Thoracic aorta (tissue), 2 donors: ENCODE results near the gene BATF3. TPM values are rescaled to one million over a fixed set of nuclear protein-coding genes. Genes with fewer than 3 reads are reported as not detected.

Experiments used
- ATAC-seq: fragments of 150-250 bp; one replicate; pipeline ENCODE4 v1.8.0; 2017; ENCODE audit warnings: low read depth; ENCODE audit not compliant: insufficient number of reproducible peaks, low FRiP score
- DNase-seq: peaks from one replicate; pipeline ENCODE4 v3.0.0-alpha.2; 2020; ENCODE audit warnings: low spot score
- H3K27ac ChIP-seq, 2 donors: fragments of 200-600 bp; sonication (generic); 1 replicate in 1 of 2; 2 replicates in 1 of 2; pipeline ENCODE4 v1.5.1; 2016; ENCODE audit warnings: mild to moderate bottlenecking in 2 of 2, moderate library complexity in 2 of 2
- H3K27me3 ChIP-seq: fragments of 200-600 bp; sonication (generic); replicated peaks from 2 replicates; pipeline ENCODE4 v1.6.0; 2016; ENCODE audit warnings: mild to moderate bottlenecking; ENCODE audit not compliant: insufficient read depth
- H3K36me3 ChIP-seq: fragments of 200-600 bp; sonication (generic); one replicate; pipeline ENCODE4 v1.5.1; 2016
- H3K4me1 ChIP-seq, 2 donors: fragments of 200-600 bp; sonication (generic); 1 replicate in 1 of 2; 2 replicates in 1 of 2; pipeline versions ENCODE4 v1.5.1 to v1.6.0; 2016; ENCODE audit warnings: low read depth in 2 of 2, mild to moderate bottlenecking in 1 of 2; ENCODE audit not compliant: control insufficient read depth in 1 of 2
- H3K4me3 ChIP-seq: fragments of 200-600 bp; sonication (generic); 2 replicates; pipeline ENCODE4 v1.5.1; 2016; ENCODE audit warnings: mild to moderate bottlenecking
- H3K9me3 ChIP-seq: fragments of 200-600 bp; sonication (generic); 2 replicates; pipeline ENCODE4 v1.5.1; 2016
- CTCF ChIP-seq: fragments of 200-600 bp; sonication (generic); IDR thresholded peaks from one replicate; pipeline ENCODE4 v1.5.1; 2019; ENCODE audit warnings: antibody characterized with exemption
- total RNA-seq, 2 donors: library from RNA; depleted of rRNA; stranded (reverse); fragments of >200 nt; gene quantifications; one replicate each; pipeline versions ENCODE4 v1.1.0 to v1.2.3, GENCODE V29; 2016

Gene BATF3
- total RNA-seq, 2 donors from 2014 or later = 2.2 to 26.6 TPM

- ATAC-seq (no peak), DNase-seq (no peak)
- peak overlapping the region; percentile 78 for H3K4me3 ChIP-seq
- no peak for TF ChIP-seq CTCF
- peaks cover 6 to 17% of the 10 kb centered on the region in 2 donors for H3K4me1 ChIP-seq
- no peaks in the 10 kb centered on the region for H3K27me3 ChIP-seq
- no peaks in the 10 kb centered on the region for H3K9me3 ChIP-seq
- no peak overlapping the region for H3K27ac ChIP-seq
- H3K36me3 ChIP-seq = no peaks in the 10 kb centered on the region
These were observed 1.1 kb downstream of the BATF3 start for GRCh38 chr1:212698467-212699103.

GRCh38 chr1:212696721-212697331 is 2.8 kb downstream of the BATF3 start:
- Histone ChIP-seq H3K4me3 (no peak overlapping the region), H3K27me3 (no peaks in the 10 kb centered on the region), H3K4me1 (peaks cover 6 to 17% of the 10 kb centered on the region in 2 donors), H3K36me3 (no peaks in the 10 kb centered on the region), H3K9me3 (no peaks in the 10 kb centered on the region), H3K27ac (no peak overlapping the region)
- no peak for ATAC-seq
- DNase-seq = no peak
- no peak for TF ChIP-seq CTCF

- Histone ChIP-seq H3K36me3 (no peaks in the 10 kb centered on the region), H3K4me3 (no peak overlapping the region), H3K9me3 (no peaks in the 10 kb centered on the region), H3K27me3 (no peaks in the 10 kb centered on the region), H3K4me1 (no peaks in the 10 kb centered on the region), H3K27ac (no peak overlapping the region)
- ATAC-seq = no peak
- TF ChIP-seq CTCF = no peak
- DNase-seq = no peak
These were observed 6.6 kb downstream of the BATF3 start for GRCh38 chr1:212692774-212693644.

- no peaks in the 10 kb centered on the region for H3K4me1 ChIP-seq
- H3K27me3 ChIP-seq = no peaks in the 10 kb centered on the region
- H3K4me3 ChIP-seq = no peak overlapping the region
- no peaks in the 10 kb centered on the region for H3K36me3 ChIP-seq
- no peaks in the 10 kb centered on the region for H3K9me3 ChIP-seq
- no peak for ATAC-seq
- no peak for TF ChIP-seq CTCF
- no peak for DNase-seq
- H3K27ac ChIP-seq = no peak overlapping the region
These were observed 8.0 kb downstream of the BATF3 start for GRCh38 chr1:212691561-212692071.
